ENCODE data around the gene GNG14. TPM values are rescaled to one million over a fixed set of nuclear protein-coding genes. Genes with fewer than 3 reads are reported as not detected.

GNG14 gene
- total RNA-seq, 1 experiment from 2014 or later = not detected

- H3K4me2 ChIP-seq (ENCODE audit: low read length) = no peak overlapping the region
- RAD21 ChIA-PET (ENCODE audit: low non-redundant PET in 1 of 2, low total read pairs in 2 of 2, uncharacterized antibody in 2 of 2, unreplicated experiment in 2 of 2) = no interaction called here
- H3K9me2 ChIP-seq (ENCODE audit: insufficient read depth) = no peaks in the 10 kb centered on the region
- CTCF ChIA-PET = no interaction called here
- POLR2A ChIA-PET = no interaction called here
- DNase-seq (ENCODE audit: low read depth, low spot score) = no peak
- H4K20me1 ChIP-seq (ENCODE audit: insufficient read depth) = no peaks in the 10 kb centered on the region
- H3K27ac ChIP-seq (ENCODE audit: low read depth, low read length) = no peak overlapping the region
- no peaks in the 10 kb centered on the region for H3K27me3 ChIP-seq (ENCODE audit: insufficient read depth, low read length)
- H3K9me3 ChIP-seq (ENCODE audit: control insufficient read depth in 1 of 2, insufficient read depth in 1 of 2, low read depth in 1 of 2, low read length in 2 of 2) = no peaks in the 10 kb centered on the region
- no peak overlapping the region for H3K4me3 ChIP-seq (replicated peaks in 1 of 2; ENCODE audit: low read depth in 1 of 2, low read length in 2 of 2)
- no TSS peak for BruUV-seq (replicated peaks)
- no peak overlapping the region for H2AFZ ChIP-seq (ENCODE audit: low read depth, low read length, poor library complexity, severe bottlenecking)
- ATAC-seq = no peak
- intact Hi-C loops (cut with micrococcal nuclease) = no loop called here
- peaks cover 10% of the 10 kb centered on the region; the same call in 1 of the 2 replicates for H3K79me2 ChIP-seq (ENCODE audit: insufficient read depth, low read length)
- TF ChIP-seq MAX (IDR thresholded peaks at IDR 0.05) (no peak), FOSL1 (IDR thresholded peaks at IDR 0.05; ENCODE audit: low read depth) (no peak), JUND (IDR thresholded peaks at IDR 0.05) (no peak), YY1 (IDR thresholded peaks at IDR 0.05; ENCODE audit: extremely low read depth, insufficient replicate concordance, low read depth, low read length) (no peak), EZH2phosphoT487 (IDR thresholded peaks at IDR 0.05; ENCODE audit: borderline replicate concordance) (no peak), SIN3A (IDR thresholded peaks at IDR 0.05; ENCODE audit: low read depth) (no peak), RAD21 (IDR thresholded peaks at IDR 0.05; ENCODE audit: low read depth) (no peak), EGR1 (IDR thresholded peaks at IDR 0.05; ENCODE audit: low read depth) (no peak), ATF3 (IDR thresholded peaks at IDR 0.05) (no peak)
- H3K4me1 ChIP-seq (ENCODE audit: control insufficient read depth in 1 of 2, insufficient read depth in 2 of 2, low read length in 2 of 2) = peaks cover 9 to 23% of the 10 kb centered on the region in 2 experiments; a peak in 3 of 4 replicates
- H3K9ac ChIP-seq (ENCODE audit: low read length) = no peak overlapping the region
- no peaks in the 10 kb centered on the region; a peak in 1 of 4 replicates for H3K36me3 ChIP-seq (ENCODE audit: control insufficient read depth in 1 of 2, insufficient read depth in 2 of 2, low read length in 2 of 2)
These were observed 5.2 kb downstream of the GNG14 start for GRCh38 chr19:12692960-12693359.

- Histone ChIP-seq H3K4me2 (ENCODE audit: low read length) (peak overlapping the region; percentile 93; the same call in 1 of the 2 replicates), H3K27me3 (ENCODE audit: insufficient read depth, low read length) (no peaks in the 10 kb centered on the region), H2AFZ (ENCODE audit: low read depth, low read length, poor library complexity, severe bottlenecking) (no peak overlapping the region), H3K9me3 (ENCODE audit: control insufficient read depth in 1 of 2, insufficient read depth in 1 of 2, low read depth in 1 of 2, low read length in 2 of 2) (no peaks in the 10 kb centered on the region), H3K9me2 (ENCODE audit: insufficient read depth) (no peaks in the 10 kb centered on the region), H3K36me3 (ENCODE audit: control insufficient read depth in 1 of 2, insufficient read depth in 2 of 2, low read length in 2 of 2) (peaks cover 1 to 5% of the 10 kb centered on the region in 2 experiments; a peak in 2 of 4 replicates), H3K9ac (ENCODE audit: low read length) (no peak overlapping the region), H3K27ac (ENCODE audit: low read depth, low read length) (no peak overlapping the region), H3K4me3 (replicated peaks in 1 of 2; ENCODE audit: low read depth in 1 of 2, low read length in 2 of 2) (no peak overlapping the region), H3K4me1 (ENCODE audit: control insufficient read depth in 1 of 2, insufficient read depth in 2 of 2, low read length in 2 of 2) (peaks cover 9 to 23% of the 10 kb centered on the region in 2 experiments; a peak in 3 of 4 replicates), H3K79me2 (ENCODE audit: insufficient read depth, low read length) (peaks cover 10% of the 10 kb centered on the region; the same call in 1 of the 2 replicates), H4K20me1 (ENCODE audit: insufficient read depth) (no peaks in the 10 kb centered on the region)
- TSS peak; percentile 28 for BruUV-seq (replicated peaks)
- no peak for DNase-seq (ENCODE audit: low read depth, low spot score)
- no peak for ATAC-seq
- intact Hi-C loops (cut with micrococcal nuclease) = no loop called here
- ChIA-PET CTCF (interaction anchor here (0.5 to 0.7 kb wide), 2 partner anchors 81 to 478 kb away, joined by 4 to 5 read pairs; no protein-coding TSS in a partner anchor), RAD21 (ENCODE audit: low non-redundant PET in 1 of 2, low total read pairs in 2 of 2, uncharacterized antibody in 2 of 2, unreplicated experiment in 2 of 2) (no interaction called here), POLR2A (no interaction called here)
- TF ChIP-seq ZNF274 (IDR thresholded peaks at IDR 0.05; ENCODE audit: low read depth, low read length) = no peak
- no peak for TF ChIP-seq EZH2phosphoT487 (IDR thresholded peaks at IDR 0.05; ENCODE audit: borderline replicate concordance)
- TF ChIP-seq SIN3A (IDR thresholded peaks at IDR 0.05; ENCODE audit: low read depth) = no peak
- TF ChIP-seq POLR2A (IDR thresholded peaks at IDR 0.05; ENCODE audit: borderline replicate concordance, extremely low read depth, insufficient read depth, insufficient read length) = no peak
- TF ChIP-seq MAX (IDR thresholded peaks at IDR 0.05) = no peak
- no peak for TF ChIP-seq SRF (IDR thresholded peaks at IDR 0.05; ENCODE audit: low read depth)
- TF ChIP-seq EZH2 (IDR thresholded peaks at IDR 0.05) = no peak
- TF ChIP-seq RAD21 (IDR thresholded peaks at IDR 0.05; ENCODE audit: low read depth) = no peak
- no peak for TF ChIP-seq CEBPB (IDR thresholded peaks at IDR 0.05; ENCODE audit: low read depth)
- TF ChIP-seq YY1 (IDR thresholded peaks at IDR 0.05; ENCODE audit: extremely low read depth, insufficient replicate concordance, low read depth, low read length) = no peak
- no peak for TF ChIP-seq ATF3 (IDR thresholded peaks at IDR 0.05)
- TF ChIP-seq ZBTB33 (IDR thresholded peaks at IDR 0.05; ENCODE audit: extremely low read depth, insufficient replicate concordance, low read length) = no peak
- TF ChIP-seq JUND (IDR thresholded peaks at IDR 0.05) = no peak
These were observed 6.8 kb downstream of the GNG14 start for GRCh38 chr19:12694641-12695040.
